GM12801 (cell line): ENCODE results near the gene ENTPD8.

Source experiments
- TF ChIP-seq, protein P1 (sequence below): IDR thresholded peaks from one replicate; pipeline ENCODE4 v1.5.1; 2011; ENCODE audit warnings: control low read depth; ENCODE audit not compliant: insufficient read length; ENCODE audit errors: extremely low read depth

ENTPD8 gene

DNA sequence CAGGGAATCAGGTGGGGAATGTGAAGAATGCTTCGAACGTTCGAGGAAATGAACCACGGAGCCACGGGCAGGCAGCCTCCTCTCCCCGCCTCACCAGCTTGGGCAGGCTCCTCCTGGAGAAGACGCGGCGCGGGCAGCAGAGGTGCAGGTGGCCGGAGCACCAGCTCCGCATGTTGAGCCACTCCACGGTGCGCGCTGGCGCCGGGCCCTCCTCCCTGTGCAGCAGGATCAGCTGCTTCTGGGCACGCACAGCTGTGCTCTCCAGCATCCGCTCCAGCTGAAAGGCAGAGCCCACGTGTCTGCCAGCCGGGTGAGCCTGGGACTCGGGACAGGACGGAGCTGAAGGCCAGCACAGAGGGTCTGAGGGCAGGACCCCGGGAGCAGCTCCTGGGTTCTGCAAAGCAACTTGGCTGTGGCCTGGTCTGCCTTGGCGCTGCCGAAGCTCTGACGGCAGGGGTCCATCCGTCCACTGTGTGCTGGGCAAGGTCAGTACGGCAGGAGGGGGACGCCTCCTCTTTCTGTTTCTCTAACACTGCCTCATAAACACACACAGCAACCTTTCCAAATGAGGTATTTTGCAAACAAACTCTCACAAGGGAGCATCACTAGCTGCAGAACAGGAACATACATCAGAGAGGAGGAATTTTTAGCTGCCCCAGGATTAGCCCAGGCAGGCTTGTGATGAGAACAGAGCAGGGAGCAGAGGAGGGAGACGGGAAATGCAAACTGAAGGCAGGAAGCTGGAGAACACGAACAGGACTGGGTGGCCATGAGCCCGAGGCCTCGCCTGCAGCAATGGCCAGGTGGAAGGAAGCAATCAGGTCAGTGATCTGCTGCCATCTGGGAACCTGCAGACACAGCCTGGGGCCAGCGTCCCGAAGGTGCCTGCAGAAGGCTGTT lies 38.1 kb upstream of the ENTPD8 start:
- TF ChIP-seq, protein P1, sequence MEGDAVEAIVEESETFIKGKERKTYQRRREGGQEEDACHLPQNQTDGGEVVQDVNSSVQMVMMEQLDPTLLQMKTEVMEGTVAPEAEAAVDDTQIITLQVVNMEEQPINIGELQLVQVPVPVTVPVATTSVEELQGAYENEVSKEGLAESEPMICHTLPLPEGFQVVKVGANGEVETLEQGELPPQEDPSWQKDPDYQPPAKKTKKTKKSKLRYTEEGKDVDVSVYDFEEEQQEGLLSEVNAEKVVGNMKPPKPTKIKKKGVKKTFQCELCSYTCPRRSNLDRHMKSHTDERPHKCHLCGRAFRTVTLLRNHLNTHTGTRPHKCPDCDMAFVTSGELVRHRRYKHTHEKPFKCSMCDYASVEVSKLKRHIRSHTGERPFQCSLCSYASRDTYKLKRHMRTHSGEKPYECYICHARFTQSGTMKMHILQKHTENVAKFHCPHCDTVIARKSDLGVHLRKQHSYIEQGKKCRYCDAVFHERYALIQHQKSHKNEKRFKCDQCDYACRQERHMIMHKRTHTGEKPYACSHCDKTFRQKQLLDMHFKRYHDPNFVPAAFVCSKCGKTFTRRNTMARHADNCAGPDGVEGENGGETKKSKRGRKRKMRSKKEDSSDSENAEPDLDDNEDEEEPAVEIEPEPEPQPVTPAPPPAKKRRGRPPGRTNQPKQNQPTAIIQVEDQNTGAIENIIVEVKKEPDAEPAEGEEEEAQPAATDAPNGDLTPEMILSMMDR, result no peak

DNA sequence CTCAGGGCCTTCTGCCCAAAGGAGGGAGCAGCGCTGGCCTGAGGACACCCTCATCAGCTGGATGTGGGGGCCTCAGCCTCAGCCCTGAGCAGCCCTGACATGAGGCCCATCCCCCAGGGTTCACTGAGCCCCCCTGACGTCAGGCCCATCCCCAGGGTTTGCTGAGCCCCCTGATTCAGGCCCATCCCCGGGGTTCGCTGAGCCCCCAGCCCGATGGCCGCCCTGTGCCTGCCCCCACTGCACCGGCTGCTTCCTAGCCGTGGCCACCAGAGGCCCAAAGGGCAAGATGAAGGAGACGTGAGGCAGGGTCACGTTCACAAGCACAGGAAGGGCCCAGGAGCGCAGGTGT lies 37.4 kb upstream of the ENTPD8 start:
- TF ChIP-seq, protein P1, result no peak

DNA sequence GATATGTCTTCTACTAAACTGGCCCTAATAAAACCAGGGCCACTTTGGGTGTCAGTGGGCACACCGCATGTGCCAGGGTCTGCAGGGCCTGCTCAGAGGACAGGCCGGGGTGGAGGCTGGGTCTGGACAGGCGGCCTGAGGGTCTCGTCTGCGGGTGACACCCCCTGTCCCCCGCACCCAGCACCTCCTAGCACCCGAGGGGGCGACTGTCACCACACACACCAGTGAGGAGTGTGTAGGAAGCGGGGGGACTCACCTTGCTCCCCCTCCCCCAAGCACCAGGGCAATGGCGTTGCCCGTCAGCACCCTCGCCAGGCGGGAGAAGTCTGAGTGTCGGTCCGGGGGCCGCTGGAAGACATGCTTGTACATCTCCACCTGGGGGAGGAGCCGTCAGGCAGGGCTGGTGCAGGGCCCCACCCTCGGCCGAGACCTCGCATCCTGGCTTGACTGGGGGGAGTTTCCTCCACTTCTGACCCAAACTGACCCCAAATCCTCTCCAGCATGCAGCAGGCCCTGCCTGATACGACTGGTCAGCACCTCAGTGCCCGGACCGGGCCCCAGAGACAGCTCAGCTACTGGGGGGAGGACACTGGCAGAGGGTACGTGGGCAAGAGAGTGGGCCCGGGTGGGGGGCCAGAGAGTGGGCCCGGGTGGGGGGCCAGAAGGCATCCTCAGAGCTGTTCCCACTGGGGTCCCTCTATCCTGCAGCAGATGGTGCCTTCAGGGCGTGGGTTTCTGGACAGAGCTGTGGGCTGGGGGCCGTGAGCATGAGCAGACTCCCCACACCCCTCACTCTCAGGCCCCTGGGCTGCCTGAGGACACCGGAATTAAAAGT lies 36.8 kb upstream of the ENTPD8 start:
- TF ChIP-seq, protein P1, result no peak

DNA sequence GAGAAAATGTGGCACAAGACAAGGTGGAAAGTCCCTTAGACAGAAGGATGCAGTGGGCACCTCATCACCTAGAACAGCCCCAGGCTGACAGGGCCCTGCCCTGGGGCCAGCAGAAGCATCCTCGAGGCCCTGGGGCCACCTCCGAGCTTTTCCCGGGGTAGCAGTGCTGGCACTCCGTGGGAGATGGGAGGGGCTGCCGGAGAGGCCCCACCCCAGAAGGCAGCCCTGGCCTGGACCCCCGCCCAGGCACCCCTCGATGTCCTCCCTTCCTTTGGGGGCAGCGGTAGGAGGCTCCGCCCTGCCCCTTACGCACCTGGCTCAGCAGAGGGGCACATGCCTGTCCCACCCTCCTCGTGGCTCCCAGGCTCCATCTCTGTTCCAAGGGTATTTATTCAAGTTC lies 35.7 kb upstream of the ENTPD8 start:
- TF ChIP-seq, protein P1, result no peak

DNA sequence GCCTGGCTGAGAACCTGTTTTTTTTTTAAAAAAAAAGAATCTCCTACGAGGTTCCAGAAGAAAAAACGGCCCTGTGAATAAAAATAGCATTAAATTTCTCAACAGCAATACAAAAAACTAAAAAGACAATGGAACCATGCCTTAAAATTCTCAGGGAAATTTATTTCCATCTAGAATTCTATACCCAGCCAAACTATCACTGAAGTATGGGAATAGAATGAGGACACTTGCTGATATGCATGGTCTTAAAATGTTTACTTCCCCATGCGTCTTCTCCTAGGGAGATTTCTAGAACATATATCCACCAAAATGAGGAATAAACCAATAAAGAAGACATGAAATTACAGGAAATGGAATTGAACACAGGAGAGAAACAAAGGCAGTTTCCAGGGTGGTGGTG lies 34.5 kb upstream of the ENTPD8 start:
- TF ChIP-seq, protein P1, result no peak

DNA sequence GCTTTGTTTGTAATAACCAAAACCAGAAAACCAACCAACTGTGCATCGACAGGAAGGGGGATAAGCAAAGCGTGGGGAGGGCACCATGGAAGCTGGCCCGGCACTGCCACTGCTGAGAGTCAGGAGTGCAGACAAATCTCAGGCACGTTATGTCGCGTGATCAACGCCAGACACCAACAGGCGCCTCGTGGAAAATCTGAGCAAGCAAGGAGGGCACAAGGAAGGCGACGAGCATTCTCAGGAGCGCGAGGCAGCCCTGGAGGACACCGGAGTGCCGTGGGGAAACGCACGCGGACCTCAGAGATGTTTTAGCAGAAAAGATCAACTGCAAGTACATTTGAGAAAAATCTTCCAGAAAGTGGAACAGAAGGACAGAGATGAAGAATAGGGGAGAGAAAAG lies 33.1 kb upstream of the ENTPD8 start:
- TF ChIP-seq, protein P1, result no peak

DNA sequence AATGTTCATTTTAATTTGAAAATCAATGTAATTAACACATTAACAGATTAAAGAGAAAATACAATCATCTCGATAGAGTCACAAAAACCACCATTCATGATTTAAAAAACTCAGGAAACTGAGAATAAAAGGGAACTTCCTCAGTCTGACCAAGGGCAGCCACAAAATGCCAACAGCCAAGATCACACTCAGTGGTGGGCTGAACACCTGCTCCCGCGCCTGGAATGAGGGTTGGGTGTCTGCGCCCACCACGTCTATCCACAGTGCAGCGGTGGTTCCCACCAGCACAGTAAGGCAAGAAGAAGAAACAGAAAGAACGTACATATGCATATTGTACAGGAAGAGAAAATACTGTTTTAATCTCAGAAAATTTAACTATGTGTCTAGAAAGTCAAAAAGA lies 29.6 kb upstream of the ENTPD8 start:
- TF ChIP-seq, protein P1, result no peak
